HepG2 (cell line): Measurements from ENCODE around the gene DYNC1I2. TPM values are rescaled to one million over a fixed set of nuclear protein-coding genes. Genes with fewer than 3 reads are reported as not detected.

Source experiments
- ATAC-seq: fragments of 200-7000 bp; cut with Tn5 transposase; 3 replicates; pipeline ENCODE4 v1.9.1; 2020; ENCODE audit warnings: mild to moderate bottlenecking, moderate library complexity
- BruUV-seq: library from RNA; stranded (reverse); fragments of 400-500 nt; replicated peaks from 2 replicates; lab custom pipeline; 2021; lab: Mats Ljungman, UMichigan
- CTCF ChIA-PET: fragments of 300-600 bp; formaldehyde crosslinking; extraction: SDS; loops from one replicate; lab custom pipeline; 2021; ENCODE audit warnings: low total read pairs, inconsistent platforms, low intra/inter-chr PET ratio; lab: Yijun Ruan, JAX
- POLR2A ChIA-PET: fragments of 350-600 bp; sonication (Branson Sonifier 250); formaldehyde crosslinking; loops from one replicate; lab custom pipeline; 2020; ENCODE audit warnings: antibody characterized with exemption, inconsistent platforms; lab: Yijun Ruan, JAX
- DNase-seq: peaks from one replicate; pipeline ENCODE4 v3.0.0-alpha.2; 2015; ENCODE audit warnings: low spot score
- FAIRE-seq: peaks from 3 replicates; lab custom pipeline; 2011; peaks lifted over from hg19 to GRCh38; lab: Jason Lieb, UNC
- H2AFZ ChIP-seq: one replicate; pipeline ENCODE4 v1.6.1; 2011; ENCODE audit warnings: low read length, inconsistent platforms
- H3K27ac ChIP-seq: fragments of 300-600 bp; 3 replicates; pipeline ENCODE4 v1.8.0; 2011; ENCODE audit warnings: mixed run types, mild to moderate bottlenecking, mixed read lengths, low read length, inconsistent platforms; ENCODE audit not compliant: insufficient read depth; ENCODE audit errors: extremely low read length
- H3K27me3 ChIP-seq, 2 experiments: fragments of 200-600 bp in 1 of 2; 2 replicates in 1 of 2; 3 replicates in 1 of 2; pipeline versions ENCODE4 v1.6.0 to v1.8.0; 2011; ENCODE audit warnings: low read length in 2 of 2, mild to moderate bottlenecking in 2 of 2, moderate library complexity in 2 of 2, inconsistent platforms in 1 of 2; ENCODE audit not compliant: insufficient read depth in 2 of 2, control insufficient read depth in 1 of 2
- H3K36me3 ChIP-seq, 2 experiments: fragments of 200-600 bp in 1 of 2; replicated peaks in 1 of 2; 2 replicates in 1 of 2; 3 replicates in 1 of 2; pipeline versions ENCODE4 v1.5.1 to v1.8.0; 2011; ENCODE audit warnings: low read length in 2 of 2, inconsistent platforms in 1 of 2; ENCODE audit not compliant: insufficient read depth in 2 of 2, control insufficient read depth in 1 of 2
- H3K4me1 ChIP-seq: 2 replicates; pipeline ENCODE4 v1.5.1; 2012; ENCODE audit warnings: low read length, inconsistent platforms; ENCODE audit not compliant: insufficient read depth
- H3K4me2 ChIP-seq: 2 replicates; pipeline ENCODE4 v1.6.0; 2011; ENCODE audit warnings: low read depth, low read length, inconsistent platforms
- H3K4me3 ChIP-seq, 3 experiments: fragments of 200-600 bp in 1 of 3; sonication (generic), shearing (Covaris generic) in 1 of 3; replicated peaks in 1 of 3; 2 replicates each; pipeline ENCODE4 v1.5.1; 2011 to 2016; ENCODE audit warnings: low read length in 3 of 3, inconsistent platforms in 2 of 3, low read depth in 2 of 3, mild to moderate bottlenecking in 2 of 3, control low read depth in 1 of 3, mixed read lengths in 1 of 3; ENCODE audit not compliant: insufficient read depth in 1 of 3
- H3K79me2 ChIP-seq: one replicate; pipeline ENCODE4 v1.6.1; 2011; ENCODE audit warnings: low read length, inconsistent platforms; ENCODE audit not compliant: insufficient read depth
- H3K9ac ChIP-seq: 2 replicates; pipeline ENCODE4 v1.6.0; 2011; ENCODE audit warnings: mild to moderate bottlenecking, low read depth, low read length, inconsistent platforms; ENCODE audit not compliant: insufficient read depth
- H3K9me3 ChIP-seq: 2 replicates; pipeline ENCODE4 v1.5.1; 2012; ENCODE audit warnings: mild to moderate bottlenecking, low read length
- H4K20me1 ChIP-seq: 2 replicates; pipeline ENCODE4 v1.6.0; 2011; ENCODE audit warnings: inconsistent platforms, mild to moderate bottlenecking, low read length, moderate library complexity; ENCODE audit not compliant: insufficient read depth
- ATF3 ChIP-seq: sonication (generic); formaldehyde crosslinking; IDR thresholded peaks from 2 replicates; pipeline ENCODE4 v1.4.0; 2020; ENCODE audit warnings: missing genetic modification reagents
- DNMT3B ChIP-seq: conservative IDR thresholded peaks from 2 replicates; pipeline ENCODE4 v1.6.1; 2016; ENCODE audit warnings: missing biosample characterization, control low read depth
- FOXO1 ChIP-seq: sonication (generic); formaldehyde crosslinking; IDR thresholded peaks from 2 replicates; pipeline ENCODE4 v1.4.0; 2020; ENCODE audit warnings: missing genetic modification reagents
- HMGA1 ChIP-seq: sonication (generic); formaldehyde crosslinking; conservative IDR thresholded peaks from 2 replicates; pipeline ENCODE4 v1.4.0; 2020; ENCODE audit warnings: missing genetic modification reagents
- HNF1B ChIP-seq: sonication (generic); formaldehyde crosslinking; IDR thresholded peaks from 2 replicates; pipeline ENCODE4 v1.5.1; 2020; ENCODE audit warnings: mild to moderate bottlenecking, moderate library complexity, missing genetic modification reagents
- HNRNPUL1 ChIP-seq: fragments of 200-400 bp; formaldehyde crosslinking; IDR thresholded peaks from 2 replicates; pipeline ENCODE4 v1.6.1; 2017; ENCODE audit warnings: low read depth, mild to moderate bottlenecking, low read length, moderate library complexity
- KLF13 ChIP-seq: sonication (generic); formaldehyde crosslinking; IDR thresholded peaks from 2 replicates; pipeline ENCODE4 v1.4.0; 2020; ENCODE audit warnings: mild to moderate bottlenecking, missing genetic modification reagents
- MLLT10 ChIP-seq: sonication (generic); formaldehyde crosslinking; IDR thresholded peaks from 2 replicates; pipeline ENCODE4 v1.4.0; 2020; ENCODE audit warnings: missing genetic modification reagents
- PAF1 ChIP-seq: IDR thresholded peaks from 2 replicates; pipeline ENCODE4 v1.6.1; 2016; ENCODE audit warnings: missing genetic modification reagents, missing compliant biosample characterization
- PAX8 ChIP-seq: sonication (generic); formaldehyde crosslinking; IDR thresholded peaks from 2 replicates; pipeline ENCODE4 v1.8.0; 2022; ENCODE audit warnings: mild to moderate bottlenecking, missing genetic modification reagents, borderline replicate concordance
- ZBTB7B ChIP-seq: sonication (generic); formaldehyde crosslinking; IDR thresholded peaks from 2 replicates; pipeline ENCODE4 v1.4.0; 2020; ENCODE audit warnings: missing genetic modification reagents
- ZNF143 ChIP-seq: sonication (generic); formaldehyde crosslinking; IDR thresholded peaks from 2 replicates; pipeline ENCODE4 v1.4.0; 2020; ENCODE audit warnings: missing genetic modification reagents
- ZNF263 ChIP-seq: sonication (generic); formaldehyde crosslinking; IDR thresholded peaks from 2 replicates; pipeline ENCODE4 v1.4.0; 2020; ENCODE audit warnings: missing genetic modification reagents
- ZNF619 ChIP-seq: sonication (generic); formaldehyde crosslinking; IDR thresholded peaks from 2 replicates; pipeline ENCODE4 v1.4.0; 2020; ENCODE audit warnings: mild to moderate bottlenecking, missing genetic modification reagents
- ZNF713 ChIP-seq: sonication (generic); formaldehyde crosslinking; IDR thresholded peaks from 2 replicates; pipeline ENCODE4 v1.4.0; 2020; ENCODE audit warnings: mild to moderate bottlenecking, missing genetic modification reagents
- ZNF740 ChIP-seq: sonication (generic); formaldehyde crosslinking; IDR thresholded peaks from 2 replicates; pipeline ENCODE4 v1.4.0; 2020; ENCODE audit warnings: missing genetic modification reagents
- ZSCAN20 ChIP-seq: sonication (generic); formaldehyde crosslinking; IDR thresholded peaks from 2 replicates; pipeline ENCODE4 v1.4.0; 2020; ENCODE audit warnings: missing genetic modification reagents, mild to moderate bottlenecking, borderline replicate concordance
- in situ Hi-C: cut with HindIII; loops from 2 replicates; pipeline ENCODE4 v1.10.0; 2017; ENCODE audit warnings: low pct_unique_long_range_greater_than_20kb; ENCODE audit not compliant: extremely low pct_ligation_motif_present
- intact Hi-C: fragments of 100-400 bp; cut with micrococcal nuclease; formaldehyde crosslinking; loops from one replicate; pipeline ENCODE4 v1.10.0; 2022; ENCODE audit not compliant: unreplicated experiment
- polyA plus RNA-seq, 8 experiments: library from polyadenylated mRNA; depleted of rRNA in 3 of 8; stranded (reverse) in 7 of 8; unstranded in 1 of 8; fragments of >200 nt; fragmentation: Illumina TruSeq in 4 of 8; extraction: Trizol in 4 of 8; gene quantifications; 2 replicates each; pipeline versions ENCODE4 v1.2.1 to v1.2.3, GENCODE V29; 2011 to 2016; ENCODE audit warnings: low read depth in 4 of 8, missing spikeins in 1 of 8, mixed read lengths in 1 of 8; ENCODE audit not compliant: insufficient read depth in 1 of 8
- total RNA-seq, 5 experiments: library from RNA; depleted of rRNA; stranded (reverse); fragments of >200 nt; fragmentation: Illumina TruSeq; extraction: Trizol; gene quantifications; 2 replicates each; pipeline ENCODE4 v1.2.3, GENCODE V29; 2016; ENCODE audit warnings: low read depth in 1 of 5

The DYNC1I2 gene
- total and polyA plus RNA-seq, 2 of the 13 experiments (the other 11 are each of a cell fraction or from before 2014, with no cell fraction given): 84.0 to 99.8 TPM

GRCh38 chr2:171651667-171652415, 35.4 kb upstream of the DYNC1I2 start:
- ATAC-seq: no peak
- Histone ChIP-seq H3K9ac (no peak overlapping the region), H4K20me1 (no peaks in the 10 kb centered on the region), H3K4me2 (no peak overlapping the region), H3K4me3 (no peak overlapping the region), H3K27ac (no peak overlapping the region), H3K27me3 (no peaks in the 10 kb centered on the region), H3K4me1 (no peaks in the 10 kb centered on the region), H3K36me3 (no peaks in the 10 kb centered on the region), H3K9me3 (no peaks in the 10 kb centered on the region), H2AFZ (no peak overlapping the region), H3K79me2 (no peaks in the 10 kb centered on the region)
- TF ChIP-seq PAX8 (CRISPR knock-in tag): no peak
- TF ChIP-seq ZBTB7B (CRISPR knock-in tag): no peak
- TF ChIP-seq KLF13 (CRISPR knock-in tag): no peak
- no peak for TF ChIP-seq HMGA1 (CRISPR knock-in tag)
- TF ChIP-seq ZNF619: no peak
- TF ChIP-seq DNMT3B (CRISPR knock-in tag): no peak
- intact Hi-C loops: no loop called here
- POLR2A ChIA-PET: no interaction called here
- BruUV-seq: no TSS peak
- CTCF ChIA-PET: no interaction called here
- no peak for DNase-seq
- in situ Hi-C loops: no loop called here
- no peak for FAIRE-seq

- Histone ChIP-seq H3K9ac (no peak overlapping the region), H3K27ac (no peak overlapping the region), H3K9me3 (no peaks in the 10 kb centered on the region), H3K4me3 (no peak overlapping the region), H3K4me1 (no peaks in the 10 kb centered on the region), H3K79me2 (no peaks in the 10 kb centered on the region), H2AFZ (no peak overlapping the region), H3K27me3 (no peaks in the 10 kb centered on the region), H3K36me3 (no peaks in the 10 kb centered on the region), H3K4me2 (no peak overlapping the region), H4K20me1 (no peaks in the 10 kb centered on the region)
- CTCF ChIA-PET: no interaction called here
- DNase-seq (no peak), ATAC-seq (peak; percentile 41; the same call in 2 of the 3 replicates), FAIRE-seq (no peak)
- BruUV-seq: no TSS peak
- intact Hi-C loops (no loop called here), in situ Hi-C loops (no loop called here)
- TF ChIP-seq ZNF263 (CRISPR knock-in tag): no peak
- no peak for TF ChIP-seq ZNF713 (CRISPR knock-in tag)
- TF ChIP-seq MLLT10: no peak
- no peak for TF ChIP-seq ATF3
- TF ChIP-seq PAF1 (CRISPR knock-in tag): no peak
- TF ChIP-seq ZSCAN20: no peak
- no peak for TF ChIP-seq FOXO1
- no peak for TF ChIP-seq ZNF143 (CRISPR knock-in tag)
- no peak for TF ChIP-seq HNF1B (CRISPR knock-in tag)
- TF ChIP-seq HNRNPUL1: no peak
- TF ChIP-seq ZNF740 (CRISPR knock-in tag): no peak
- POLR2A ChIA-PET: no interaction called here
Observed at GRCh38 chr2:171652416-171652785, 34.9 kb upstream of the DYNC1I2 start.
